Activated naive CD4-positive, alpha-beta T cell treated with anti-CD3 and anti-CD28 coated beads, Interleukin-2, amount 50 U/mL, for 16 hours (primary cell): ENCODE measurements around the gene NOTO.

Experiments
- DNase-seq: peaks from one replicate; pipeline ENCODE4 v3.0.0-alpha.2; 2020

The NOTO gene

GRCh38 chr2:73235315-73236028 is 33.1 kb downstream of the NOTO start:
- DNase-seq, result no peak

GRCh38 chr2:73237168-73237567 is 34.8 kb downstream of the NOTO start:
- no peak for DNase-seq

- DNase-seq, result no peak
These were observed 35.8 kb downstream of the NOTO start for GRCh38 chr2:73238149-73238548.

- DNase-seq, result no peak
These were observed 36.6 kb downstream of the NOTO start for GRCh38 chr2:73238976-73239375.

GRCh38 chr2:73239776-73240175 is 37.4 kb downstream of the NOTO start:
- DNase-seq, result no peak

GRCh38 chr2:73243884-73244570 is 41.7 kb downstream of the NOTO start:
- DNase-seq, result no peak

GRCh38 chr2:73244580-73244979 is 42.2 kb downstream of the NOTO start:
- no peak for DNase-seq

GRCh38 chr2:73246850-73247249 is 44.5 kb downstream of the NOTO start:
- DNase-seq, result no peak

- DNase-seq, result no peak
These were observed 47.3 kb downstream of the NOTO start for GRCh38 chr2:73249636-73250035.

GRCh38 chr2:73250872-73251846 is 48.8 kb downstream of the NOTO start:
- DNase-seq, result no peak

GRCh38 chr2:73252238-73253027 is 50.1 kb downstream of the NOTO start:
- no peak for DNase-seq

GRCh38 chr2:73253400-73253799 is 51.0 kb downstream of the NOTO start:
- DNase-seq, result no peak

- no peak for DNase-seq
These were observed 51.5 kb downstream of the NOTO start for GRCh38 chr2:73253901-73254300.

GRCh38 chr2:73254343-73255006 is 52.1 kb downstream of the NOTO start:
- no peak for DNase-seq

GRCh38 chr2:73255007-73255644 is 52.8 kb downstream of the NOTO start:
- no peak for DNase-seq

- DNase-seq, result no peak
These were observed 53.7 kb downstream of the NOTO start for GRCh38 chr2:73255907-73256617.

GRCh38 chr2:73256618-73256922 is 54.2 kb downstream of the NOTO start:
- no peak for DNase-seq

GRCh38 chr2:73257021-73257420 is 54.6 kb downstream of the NOTO start:
- DNase-seq, result no peak

- DNase-seq, result no peak
These were observed 55.2 kb downstream of the NOTO start for GRCh38 chr2:73257425-73258125.

GRCh38 chr2:73258186-73258912 is 56.0 kb downstream of the NOTO start:
- DNase-seq, result no peak
